ENCODE data around the gene DCST2. TPM values are rescaled to one million over a fixed set of nuclear protein-coding genes. Genes with fewer than 3 reads are reported as not detected.

Gene DCST2
- polyA plus RNA-seq, 3 donors: 0.85 to 1.3 (median 1.3) TPM

DNA sequence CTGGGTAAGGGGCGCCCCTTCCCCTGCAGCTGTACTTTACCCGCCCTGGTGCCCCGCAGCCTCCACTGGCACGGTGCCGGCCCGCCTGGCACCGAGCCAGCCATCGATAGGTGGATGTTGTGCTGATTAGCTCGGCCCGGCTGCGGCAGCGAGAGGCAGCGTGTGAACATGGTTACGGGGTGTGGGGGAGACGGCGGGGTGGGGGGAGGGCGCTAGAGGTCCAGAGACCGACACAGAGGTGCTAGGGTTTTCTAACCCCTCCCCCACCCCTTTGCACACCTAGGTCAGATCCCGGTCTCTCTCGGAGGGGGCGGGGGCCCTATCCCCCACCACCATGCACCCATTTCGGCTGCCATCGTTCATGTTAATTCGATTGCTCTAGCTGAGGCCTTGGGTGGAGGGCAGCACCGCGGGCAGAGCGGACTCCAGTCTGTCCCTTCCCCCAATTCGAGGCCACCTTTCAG is 36.6 kb upstream of the DCST2 start:
- DNase-seq (ENCODE audit: low read depth in 3 of 3, low spot score in 2 of 3): no peak

DNA sequence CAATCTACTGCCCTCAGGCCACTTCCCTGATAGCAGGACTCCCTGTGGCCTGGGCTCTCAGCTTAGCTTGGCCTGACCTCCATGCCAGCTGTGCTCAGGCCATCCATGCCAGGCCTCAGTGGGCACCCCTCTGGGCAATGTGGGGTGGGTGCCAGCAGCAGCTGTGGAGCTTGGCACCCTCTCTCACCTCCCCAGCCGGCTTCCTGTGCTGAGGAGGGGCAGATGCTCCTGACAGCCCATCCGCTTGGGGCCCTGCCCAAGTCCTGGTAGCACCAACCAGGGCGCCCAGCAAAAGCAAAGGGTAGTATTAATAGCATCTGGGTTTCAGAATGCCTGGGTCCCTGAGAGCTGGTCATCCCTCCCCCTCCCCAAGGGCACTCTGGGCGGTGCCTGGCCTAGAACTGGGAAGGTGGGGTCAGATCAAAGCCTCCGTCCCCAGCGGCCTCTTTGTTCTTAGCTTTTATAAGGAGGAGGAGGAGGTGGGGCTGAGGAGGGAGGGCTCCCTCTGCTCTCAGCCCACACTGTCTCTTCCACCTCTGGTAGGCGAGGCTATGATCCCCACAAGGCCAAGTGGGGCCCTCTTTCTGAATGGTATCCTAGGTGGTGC is 36.1 kb upstream of the DCST2 start:
- DNase-seq (ENCODE audit: low read depth in 3 of 3, low spot score in 2 of 3): no peak

DNA sequence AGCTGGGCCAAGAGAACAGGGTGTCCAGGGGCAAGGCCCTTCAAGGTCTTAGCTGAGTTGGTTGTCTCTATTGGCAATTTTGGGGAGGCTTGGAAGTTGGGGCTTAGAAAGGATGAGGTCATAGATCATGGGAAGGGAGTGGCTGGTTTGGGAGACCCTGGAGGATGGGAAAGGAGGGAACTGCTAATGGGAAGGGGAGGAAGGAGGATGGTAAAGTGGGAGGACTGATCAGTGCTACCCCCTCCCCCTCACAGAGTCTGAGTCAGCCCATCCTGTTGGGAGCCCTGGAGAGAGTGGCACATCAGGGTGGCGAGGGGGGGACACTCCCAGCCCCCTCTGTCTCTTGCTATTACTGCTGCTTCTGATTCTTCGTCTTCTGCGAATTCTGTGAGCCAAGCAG is 35.0 kb upstream of the DCST2 start:
- no peak for DNase-seq (ENCODE audit: low read depth in 3 of 3, low spot score in 2 of 3)

DNA sequence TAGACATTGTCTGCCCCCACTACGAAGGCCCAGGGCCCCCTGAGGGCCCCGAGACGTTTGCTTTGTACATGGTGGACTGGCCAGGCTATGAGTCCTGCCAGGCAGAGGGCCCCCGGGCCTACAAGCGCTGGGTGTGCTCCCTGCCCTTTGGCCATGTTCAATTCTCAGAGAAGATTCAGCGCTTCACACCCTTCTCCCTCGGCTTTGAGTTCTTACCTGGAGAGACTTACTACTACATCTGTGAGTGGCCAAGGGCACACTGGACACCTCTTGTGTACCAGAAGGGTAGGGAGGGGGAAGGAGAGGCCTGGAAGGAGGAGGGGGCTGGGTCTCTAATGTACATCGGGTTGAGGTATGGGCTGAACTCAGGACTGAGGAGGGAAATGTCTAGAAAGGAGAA is 33.2 kb upstream of the DCST2 start:
- no peak for DNase-seq (ENCODE audit: low read depth in 3 of 3, low spot score in 2 of 3)

DNA sequence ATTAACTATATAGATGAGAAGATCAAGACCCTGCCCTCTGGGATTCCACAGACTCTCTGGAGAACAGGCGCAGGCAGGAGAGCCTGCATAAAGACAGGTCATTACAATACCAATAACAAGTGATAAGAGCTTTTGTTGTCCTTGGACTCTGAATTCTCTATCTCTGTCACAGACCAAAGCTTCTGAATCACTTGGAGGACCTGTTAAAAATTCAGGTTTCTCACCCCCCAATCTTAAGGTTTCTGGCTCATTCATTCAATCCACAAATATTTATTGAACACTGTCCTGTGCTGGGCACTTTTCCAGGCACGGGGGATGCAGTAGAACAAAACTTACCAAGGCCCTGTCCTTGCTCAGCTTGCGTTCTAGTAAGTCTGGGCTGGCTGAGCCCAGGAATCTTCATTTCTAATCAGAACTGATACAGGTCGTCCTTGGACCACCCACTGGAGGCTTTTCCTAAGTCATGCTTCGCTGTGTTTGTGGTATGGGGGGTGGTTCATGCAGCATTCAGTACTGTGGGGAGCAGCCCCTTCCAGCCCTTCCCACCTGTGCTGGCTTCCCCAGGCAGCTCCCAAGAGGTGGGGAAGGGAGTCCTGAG is 31.4 kb upstream of the DCST2 start:
- DNase-seq (ENCODE audit: low read depth in 3 of 3, low spot score in 2 of 3): no peak

DNA sequence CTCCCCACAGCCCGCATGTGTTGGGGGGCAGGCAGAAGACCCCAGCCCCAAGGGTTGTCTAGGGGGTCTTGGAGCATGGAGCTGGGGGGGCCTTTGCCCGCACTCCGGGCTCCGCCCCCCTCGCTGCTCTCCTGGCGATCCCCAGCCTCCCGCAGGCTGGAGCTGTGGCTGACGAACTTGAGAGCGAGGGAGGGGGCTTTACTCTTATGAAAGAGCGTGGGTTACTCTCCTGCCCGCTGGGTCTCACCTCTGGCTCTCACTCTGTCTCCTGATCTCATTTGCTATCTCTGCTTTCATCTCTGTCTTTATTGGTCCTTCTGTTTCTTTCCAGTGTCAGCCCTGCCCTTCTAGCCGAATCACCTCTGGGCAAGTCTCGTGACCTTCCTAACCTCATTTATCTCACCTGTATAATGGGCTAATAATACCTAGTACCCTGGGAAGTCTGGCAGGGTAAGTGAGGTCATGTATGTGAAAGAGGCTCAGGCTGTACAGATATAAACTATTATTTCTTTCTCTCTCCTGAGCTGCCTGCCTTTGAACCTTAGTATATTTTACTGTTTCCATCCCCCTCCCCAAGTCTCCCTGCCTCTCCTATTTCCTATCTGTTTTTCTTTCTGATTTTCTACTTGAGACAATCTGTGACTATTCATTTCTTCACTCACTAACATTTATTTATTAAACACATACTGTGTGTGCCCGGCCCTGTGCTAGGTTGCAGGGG is 30.7 kb upstream of the DCST2 start:
- DNase-seq (ENCODE audit: low read depth in 3 of 3, low spot score in 2 of 3): no peak

DNA sequence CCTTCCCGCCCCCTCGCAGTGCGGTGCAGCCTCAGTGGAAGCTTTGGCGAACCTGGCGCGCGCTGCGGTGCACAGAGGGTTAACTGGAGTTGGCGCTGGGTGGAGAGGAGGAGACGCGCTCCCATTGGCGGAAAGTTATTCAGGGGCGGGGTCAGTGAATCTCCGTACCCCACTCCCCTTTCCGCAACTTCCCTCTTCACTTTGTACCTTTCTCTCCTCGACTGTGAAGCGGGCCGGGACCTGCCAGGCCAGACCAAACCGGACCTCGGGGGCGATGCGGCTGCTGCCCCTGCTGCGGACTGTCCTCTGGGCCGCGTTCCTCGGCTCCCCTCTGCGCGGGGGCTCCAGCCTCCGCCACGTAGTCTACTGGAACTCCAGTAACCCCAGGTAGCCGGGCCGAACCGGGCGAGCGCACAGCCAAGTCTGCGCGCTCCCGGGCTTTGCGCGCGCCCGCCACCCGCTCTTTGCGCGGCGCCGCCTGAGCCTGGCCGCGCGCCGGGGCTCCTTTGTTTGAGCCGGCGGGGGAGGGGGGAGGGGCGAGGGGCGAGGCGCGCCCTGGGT is 30.0 kb upstream of the DCST2 start, which contains the start of gene EFNA4:
EFNA4 (plus strand) TSS at position 191 of the 561 bp plus-strand sequence; CDS start at position 275, 84 bp downstream.
- no peak for DNase-seq (ENCODE audit: low read depth in 3 of 3, low spot score in 2 of 3)

DNA sequence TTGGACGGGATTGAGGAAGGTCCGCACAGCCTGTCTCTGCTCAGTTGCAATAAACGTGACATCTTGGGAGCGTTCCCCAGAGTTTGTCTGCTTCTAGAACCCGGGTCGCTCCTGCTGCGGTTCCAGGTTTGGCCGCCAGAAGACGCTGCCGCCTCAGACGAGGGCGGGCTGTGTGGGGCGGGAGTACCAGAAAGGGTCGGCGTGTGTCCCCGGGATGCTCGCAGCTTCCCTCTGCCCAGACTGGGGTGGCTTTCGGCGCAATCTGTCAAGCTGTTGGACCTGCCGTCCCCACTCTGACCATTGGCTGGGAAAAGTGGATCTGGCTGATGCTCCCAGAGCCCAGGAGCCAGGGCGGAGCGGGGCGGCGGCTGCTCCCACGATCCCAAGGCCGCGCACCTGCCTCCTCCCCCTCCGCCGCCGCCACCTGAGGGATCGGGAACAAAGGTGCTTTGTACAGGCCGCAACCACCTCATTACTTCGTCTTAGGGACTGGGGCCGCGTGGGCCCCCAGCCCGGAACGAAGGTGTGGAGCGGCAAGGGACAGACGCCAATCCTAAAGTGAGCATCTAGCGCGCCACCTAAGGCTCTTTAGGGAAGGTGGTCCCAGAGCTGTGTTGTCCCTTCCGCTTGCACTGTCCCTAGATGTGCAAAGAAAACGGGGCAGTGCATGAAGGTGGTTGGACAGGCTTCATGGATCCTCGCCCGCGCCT is 29.3 kb upstream of the DCST2 start:
- no peak for DNase-seq (ENCODE audit: low read depth in 3 of 3, low spot score in 2 of 3)

DNA sequence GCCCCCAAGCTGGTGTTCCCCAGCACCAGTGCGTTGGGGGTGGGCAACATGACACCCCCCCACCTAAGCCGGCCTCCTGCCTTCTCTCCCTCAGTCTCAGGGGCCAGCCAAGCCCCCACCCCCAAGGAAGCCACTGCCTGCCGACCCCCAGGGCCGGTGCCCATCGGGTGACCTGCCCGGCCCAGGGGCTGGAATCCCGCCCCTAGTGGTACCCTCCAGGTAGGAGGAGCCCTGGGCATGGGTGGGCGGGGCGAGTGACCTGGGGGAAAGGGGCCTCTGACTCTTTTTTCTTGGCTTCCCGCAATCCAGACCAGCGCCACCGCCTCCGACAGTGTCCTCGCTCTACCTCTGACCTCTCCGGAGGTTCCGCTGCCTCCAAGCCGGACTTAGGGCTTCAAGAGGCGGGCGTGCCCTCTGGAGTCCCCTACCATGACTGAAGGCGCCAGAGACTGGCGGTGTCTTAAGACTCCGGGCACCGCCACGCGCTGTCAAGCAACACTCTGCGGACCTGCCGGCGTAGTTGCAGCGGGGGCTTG is 28.6 kb upstream of the DCST2 start:
- DNase-seq (ENCODE audit: low read depth in 3 of 3, low spot score in 2 of 3): no peak

DNA sequence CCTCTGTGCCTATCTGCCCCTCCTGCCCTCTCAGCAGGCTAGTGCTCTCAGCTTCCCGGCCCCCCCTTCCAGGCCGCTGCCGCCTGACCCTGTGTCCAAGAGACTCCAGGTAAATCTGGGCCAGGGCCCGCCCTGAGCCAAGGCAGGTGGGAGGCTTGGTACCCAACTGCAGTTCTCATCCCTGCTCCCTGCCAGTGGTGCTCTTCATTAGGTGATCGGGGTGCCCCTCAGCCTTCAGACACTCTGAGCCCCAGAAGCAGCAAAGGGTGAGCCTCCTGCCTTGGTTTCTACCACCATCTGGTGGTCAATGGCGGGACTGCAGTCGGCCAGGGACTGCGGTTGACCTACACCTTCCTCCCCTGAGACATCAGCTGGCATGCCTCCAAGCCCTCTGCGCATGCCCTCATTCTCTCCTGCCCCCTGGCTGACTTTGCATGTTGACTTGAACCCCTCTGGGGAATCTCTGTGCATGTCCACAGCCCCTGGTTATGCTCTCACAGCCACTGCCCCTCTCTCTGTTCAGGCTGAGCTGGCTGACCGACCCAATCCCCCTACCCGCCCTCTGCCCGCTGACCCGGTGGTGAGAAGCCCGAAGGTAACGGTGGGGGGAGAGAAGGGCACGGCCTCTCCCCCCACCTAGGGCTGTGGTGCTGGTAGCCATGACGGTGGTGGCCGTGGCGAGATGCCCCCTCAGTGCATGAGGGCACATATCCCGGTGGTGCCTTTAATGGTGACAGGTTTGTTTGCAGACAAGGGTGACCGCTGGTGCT is 28.0 kb upstream of the DCST2 start:
- DNase-seq (ENCODE audit: low read depth in 3 of 3, low spot score in 2 of 3): no peak

DNA sequence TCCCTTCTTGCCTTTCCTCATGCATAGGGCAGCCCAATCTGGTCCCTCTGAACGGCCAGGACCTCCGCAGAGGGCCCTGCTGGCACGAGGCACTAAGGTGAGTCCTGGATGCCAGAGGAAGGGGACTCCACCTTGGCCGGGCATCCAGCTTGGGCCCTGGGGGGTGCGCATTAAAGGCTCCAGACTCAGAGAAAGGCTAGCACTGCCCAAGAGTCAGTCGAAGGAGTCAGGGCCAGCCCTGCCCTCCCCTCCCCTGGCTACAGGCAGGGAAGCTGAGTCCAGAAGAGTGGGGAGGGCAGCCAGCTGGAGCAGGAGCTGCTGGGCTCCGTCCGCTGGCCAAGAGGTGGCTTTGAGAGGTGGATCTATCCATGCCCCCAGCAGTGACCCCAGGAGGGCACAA is 27.2 kb upstream of the DCST2 start:
- DNase-seq (ENCODE audit: low read depth in 3 of 3, low spot score in 2 of 3): no peak

DNA sequence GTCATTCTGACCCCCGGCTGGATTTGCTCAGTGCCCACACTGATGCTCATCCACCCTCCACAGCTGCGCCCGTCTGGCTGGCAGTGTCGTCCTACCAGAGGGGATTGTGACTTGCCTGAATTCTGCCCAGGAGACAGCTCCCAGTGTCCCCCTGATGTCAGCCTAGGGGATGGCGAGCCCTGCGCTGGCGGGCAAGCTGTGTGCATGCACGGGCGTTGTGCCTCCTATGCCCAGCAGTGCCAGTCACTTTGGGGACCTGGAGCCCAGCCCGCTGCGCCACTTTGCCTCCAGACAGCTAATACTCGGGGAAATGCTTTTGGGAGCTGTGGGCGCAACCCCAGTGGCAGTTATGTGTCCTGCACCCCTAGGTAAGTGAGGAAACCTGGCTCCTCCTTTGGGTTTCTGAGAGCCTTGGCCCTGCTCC is 24.2 kb upstream of the DCST2 start:
- no peak for DNase-seq (ENCODE audit: low read depth in 3 of 3, low spot score in 2 of 3)

DNA sequence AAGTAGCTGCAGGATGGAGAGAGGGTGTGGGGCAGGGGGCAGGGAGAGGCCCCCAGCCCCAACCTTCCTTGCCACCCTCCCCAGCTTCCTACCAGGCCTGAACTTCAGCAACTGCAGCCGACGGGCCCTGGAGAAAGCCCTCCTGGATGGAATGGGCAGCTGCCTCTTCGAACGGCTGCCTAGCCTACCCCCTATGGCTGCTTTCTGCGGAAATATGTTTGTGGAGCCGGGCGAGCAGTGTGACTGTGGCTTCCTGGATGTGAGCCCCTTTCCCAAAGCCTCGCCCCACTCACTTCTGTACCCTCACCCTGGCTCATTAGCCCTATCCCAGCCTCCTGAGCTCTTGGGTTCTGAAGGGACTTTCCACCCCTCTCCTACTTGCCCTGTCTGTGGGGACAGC is 23.5 kb upstream of the DCST2 start:
- no peak for DNase-seq (ENCODE audit: low read depth in 3 of 3, low spot score in 2 of 3)

DNA sequence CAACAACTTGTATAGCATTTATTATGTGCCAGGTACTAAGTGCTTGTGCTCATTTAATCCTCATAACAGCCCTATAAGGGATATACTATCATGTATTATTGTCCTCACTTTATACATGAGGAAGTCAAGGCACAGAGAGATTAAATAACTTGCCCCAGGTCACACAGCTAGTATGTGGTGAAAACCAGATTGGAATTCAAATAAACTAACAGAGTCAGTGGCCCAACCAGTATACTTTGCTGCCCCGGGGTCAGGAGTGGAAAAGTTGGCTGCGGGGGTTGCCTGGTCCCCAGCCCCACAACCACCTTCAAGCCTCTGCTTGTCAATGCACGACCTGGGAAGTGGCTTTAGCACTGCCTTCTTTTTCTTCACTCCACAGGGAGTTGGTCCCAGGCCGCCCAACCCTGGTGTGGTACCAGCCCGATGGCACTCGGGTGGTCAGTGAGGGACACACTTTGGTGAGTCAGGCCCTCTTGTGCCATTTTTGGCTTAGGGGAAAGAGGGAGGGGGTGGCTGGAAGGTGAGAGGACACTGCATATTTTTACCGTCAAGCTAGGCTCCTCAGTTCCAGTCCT is 20.0 kb upstream of the DCST2 start:
- DNase-seq (ENCODE audit: low read depth in 3 of 3, low spot score in 2 of 3): no peak

DNA sequence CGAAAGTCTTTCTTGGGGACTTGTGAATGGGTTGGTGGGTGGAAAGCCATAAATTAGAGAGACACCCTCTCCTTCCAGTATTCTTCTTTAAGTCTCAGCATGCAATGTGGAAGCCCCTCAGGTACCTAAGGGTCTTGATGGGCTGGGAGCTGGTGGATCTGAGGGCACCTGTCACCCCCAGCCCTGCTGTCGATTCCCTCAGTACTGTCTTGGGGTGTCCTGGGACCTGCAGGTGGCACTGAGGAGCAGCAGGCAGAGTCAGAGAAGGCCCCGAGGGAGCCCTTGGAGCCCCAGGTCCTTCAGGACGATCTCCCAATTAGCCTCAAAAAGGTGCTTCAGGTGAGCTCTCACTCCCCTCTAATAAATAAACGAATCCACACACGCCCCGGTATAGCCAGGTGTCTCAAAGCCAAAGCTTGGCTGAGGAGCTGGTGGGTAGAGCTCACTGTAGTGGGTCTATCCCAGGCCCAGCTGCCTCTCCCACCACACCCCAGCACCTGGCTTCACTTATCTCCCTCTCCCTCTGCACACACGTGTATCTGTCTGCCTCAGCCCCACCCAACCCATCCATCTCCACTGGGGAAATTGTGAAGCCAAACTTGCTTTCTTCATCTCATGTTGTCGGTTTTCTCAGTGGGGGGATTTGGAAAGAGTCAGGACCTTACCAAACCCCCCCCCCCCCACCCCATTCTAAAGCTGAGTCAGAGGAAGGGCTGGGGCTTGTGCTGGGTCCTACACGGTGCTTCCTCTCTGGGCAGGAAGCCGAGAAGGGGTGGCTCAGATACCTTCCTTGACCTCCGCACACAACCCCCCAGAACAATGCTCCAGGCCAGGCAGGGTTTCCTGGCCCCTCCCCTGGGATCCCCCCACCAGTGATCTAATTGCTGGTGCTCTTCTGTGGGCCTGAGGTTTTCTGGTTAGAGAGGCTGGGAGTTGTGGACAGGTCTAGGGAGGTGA is 19.1 kb upstream of the DCST2 start:
- DNase-seq (ENCODE audit: low read depth in 3 of 3, low spot score in 2 of 3): no peak

DNA sequence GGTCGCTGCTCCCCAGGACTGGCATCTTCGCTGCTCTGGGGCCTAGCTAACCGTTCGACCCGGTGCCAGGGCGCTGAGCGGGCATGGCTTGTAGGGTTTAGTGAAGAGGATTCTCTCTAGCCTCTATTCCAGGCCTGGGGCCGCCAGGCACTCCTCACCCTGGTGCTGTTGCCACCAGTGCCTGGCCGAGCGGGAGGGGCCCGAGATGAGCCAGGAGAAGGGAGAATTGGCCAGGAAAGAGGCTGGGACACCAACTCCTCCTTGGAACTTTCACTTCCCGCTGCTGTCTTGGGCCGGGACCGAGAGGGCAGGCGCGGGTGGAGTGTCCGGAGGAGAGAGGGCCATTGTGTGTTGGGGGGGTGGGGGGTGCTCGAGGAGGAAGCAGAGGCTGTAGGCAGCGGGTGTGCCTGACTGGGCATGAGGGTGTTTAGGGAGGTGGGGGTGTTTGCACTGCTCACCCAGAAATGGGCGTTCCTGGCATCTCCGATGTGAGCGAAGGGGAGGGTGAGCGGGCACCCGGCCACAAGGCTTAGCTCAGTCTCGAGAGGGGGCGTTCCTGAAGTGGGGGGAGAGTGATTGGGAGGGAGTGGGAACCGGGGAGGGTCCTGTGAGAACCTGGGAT is 18.3 kb upstream of the DCST2 start:
- DNase-seq (ENCODE audit: low read depth in 3 of 3, low spot score in 2 of 3): no peak

DNA sequence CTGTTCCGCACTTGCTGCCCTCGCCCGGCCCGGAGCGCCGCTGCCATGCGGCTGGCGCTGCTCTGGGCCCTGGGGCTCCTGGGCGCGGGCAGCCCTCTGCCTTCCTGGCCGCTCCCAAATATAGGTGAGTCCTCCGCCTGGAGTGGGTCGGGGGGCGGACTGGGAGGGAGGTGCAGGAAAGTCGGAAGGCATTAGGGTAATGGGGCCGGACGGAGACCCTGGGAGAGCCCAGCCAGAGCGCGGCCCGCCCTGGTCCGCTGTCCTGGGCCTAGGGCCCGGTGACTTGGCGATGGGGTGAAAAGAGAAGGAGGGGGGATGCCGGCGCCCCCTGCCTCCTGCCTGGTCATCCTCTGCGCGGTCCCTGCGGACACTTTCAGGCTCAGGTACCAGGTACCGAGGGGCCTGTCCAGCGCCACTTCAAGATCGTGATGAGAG is 17.8 kb upstream of the DCST2 start:
- no peak for DNase-seq (ENCODE audit: low read depth in 3 of 3, low spot score in 2 of 3)
